Astrocyte (in vitro differentiated cells and primary cell): ENCODE data around the gene PIM2.

Source experiments
- CTCF ChIP-seq: IDR thresholded peaks from 2 replicates; pipeline ENCODE4 v1.5.1; 2011; ENCODE audit warnings: low read depth, mild to moderate bottlenecking, inconsistent platforms, low read length, moderate library complexity; ENCODE audit not compliant: insufficient read depth
- EZH2 ChIP-seq: IDR thresholded peaks from 2 replicates; pipeline ENCODE4 v1.6.1; 2012; ENCODE audit warnings: mild to moderate bottlenecking, low read length, inconsistent platforms; ENCODE audit not compliant: insufficient read depth

- TF ChIP-seq CTCF = no peak
- TF ChIP-seq EZH2 = no peak
Measured at GRCh38 chrX:48934581-48935300, 15.9 kb upstream of the PIM2 start.
